Endothelial cell of hepatic sinusoid (primary cell): Measurements from ENCODE around the gene ZC3H13.

ENCODE experiments used
- in situ Hi-C: cut with HindIII; loops from 2 replicates; pipeline ENCODE4 v1.10.0; 2017; ENCODE audit warnings: low sequenced_read_pairs

The ZC3H13 gene

GRCh38 chr13:46071590-46072249 is 19.2 kb upstream of the ZC3H13 start:
- in situ Hi-C loops, result loop anchor here (5.0 kb wide), 1 partner anchor 49 kb away; no protein-coding TSS in a partner anchor

DNA sequence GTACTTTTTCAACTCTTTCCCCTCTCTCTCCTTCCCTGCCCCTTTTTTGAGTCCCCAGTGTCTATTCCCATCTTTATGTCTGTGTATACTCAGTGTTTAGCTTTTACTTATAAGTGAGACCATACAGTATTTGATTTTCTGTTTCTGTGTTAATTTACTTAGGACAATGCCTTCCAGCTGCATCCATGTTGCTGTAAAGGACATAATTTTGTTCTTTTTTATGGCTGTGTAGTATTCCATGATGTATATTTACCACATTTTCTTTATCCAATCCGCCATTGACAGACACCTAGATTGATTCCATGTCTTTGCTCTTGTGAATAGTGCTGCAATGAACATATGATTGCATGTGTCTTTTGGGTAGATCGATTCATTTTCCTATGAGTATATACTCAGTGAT is 10.7 kb upstream of the ZC3H13 start:
- in situ Hi-C loops, result no loop called here

- in situ Hi-C loops, result no loop called here
Measured at GRCh38 chr13:46062185-46062584, 9.6 kb upstream of the ZC3H13 start.

DNA sequence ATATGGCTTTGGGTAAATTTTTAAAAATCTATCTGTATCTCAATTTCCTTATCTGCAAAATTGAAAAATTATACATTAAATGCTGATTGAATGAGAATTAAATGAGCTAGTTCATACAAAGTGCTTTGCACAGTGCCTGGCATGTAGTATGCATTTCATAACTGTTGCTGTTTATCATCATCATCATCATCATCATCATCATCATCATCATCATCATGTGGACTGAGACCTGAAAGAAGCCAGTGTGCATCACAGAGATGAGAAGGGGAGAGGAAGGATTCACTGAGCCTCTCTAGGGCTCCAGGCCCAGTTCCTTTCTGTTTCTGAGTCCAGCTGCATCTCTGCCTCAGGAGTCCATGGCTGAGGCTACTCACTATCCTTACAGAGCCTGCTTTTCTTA is 6.9 kb upstream of the ZC3H13 start:
- in situ Hi-C loops, result no loop called here

GRCh38 chr13:46058268-46058667 is 5.7 kb upstream of the ZC3H13 start:
- in situ Hi-C loops, result no loop called here

- in situ Hi-C loops, result no loop called here
Measured at GRCh38 chr13:46057256-46058015, 4.9 kb upstream of the ZC3H13 start.

DNA sequence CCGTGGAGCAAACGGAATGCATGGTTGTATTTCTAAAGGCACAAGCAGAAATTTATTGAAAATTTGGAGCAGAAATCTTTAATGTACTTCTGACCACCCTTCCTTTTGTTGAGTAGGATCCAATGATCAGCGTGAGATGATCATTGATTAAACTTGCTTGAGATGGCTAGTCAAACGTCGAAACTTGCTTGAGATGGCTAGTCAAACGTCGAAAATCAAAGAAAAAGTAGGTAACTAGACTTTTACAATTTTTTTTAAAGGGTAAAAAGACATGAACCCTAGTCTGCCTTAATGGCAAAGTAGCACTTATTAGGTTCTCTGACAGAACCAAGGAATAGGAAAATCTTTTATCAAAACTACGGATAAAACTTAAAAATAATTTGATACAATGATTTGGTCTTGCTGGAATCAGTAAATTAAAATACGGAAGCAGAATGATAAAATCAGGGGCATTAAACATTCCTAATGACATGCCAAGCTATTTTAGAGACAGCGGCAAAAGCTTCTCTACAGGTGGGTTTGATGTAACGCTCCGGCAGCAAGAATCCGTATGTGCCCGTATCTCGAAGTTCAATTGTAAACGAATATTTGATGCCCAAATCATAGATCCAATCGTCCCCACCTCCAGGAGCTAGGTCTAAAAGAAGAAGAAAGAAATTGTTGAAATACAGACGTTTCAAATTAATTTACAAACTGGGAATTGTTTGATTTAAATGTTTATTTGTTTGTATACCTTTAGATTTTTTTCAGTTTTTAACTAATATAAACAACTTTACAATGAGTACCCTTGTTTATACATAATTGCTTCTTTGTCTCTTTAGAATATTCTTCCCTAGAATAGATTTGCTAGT is 841 bp upstream of the ZC3H13 start:
- in situ Hi-C loops, result loop anchor here (5.0 kb wide), 1 partner anchor 44 kb away; no protein-coding TSS in a partner anchor

GRCh38 chr13:46051968-46052318 is 603 bp downstream of the ZC3H13 start:
- in situ Hi-C loops, result loop anchor here (5.0 kb wide), 1 partner anchor 45 kb away; no protein-coding TSS in a partner anchor

DNA sequence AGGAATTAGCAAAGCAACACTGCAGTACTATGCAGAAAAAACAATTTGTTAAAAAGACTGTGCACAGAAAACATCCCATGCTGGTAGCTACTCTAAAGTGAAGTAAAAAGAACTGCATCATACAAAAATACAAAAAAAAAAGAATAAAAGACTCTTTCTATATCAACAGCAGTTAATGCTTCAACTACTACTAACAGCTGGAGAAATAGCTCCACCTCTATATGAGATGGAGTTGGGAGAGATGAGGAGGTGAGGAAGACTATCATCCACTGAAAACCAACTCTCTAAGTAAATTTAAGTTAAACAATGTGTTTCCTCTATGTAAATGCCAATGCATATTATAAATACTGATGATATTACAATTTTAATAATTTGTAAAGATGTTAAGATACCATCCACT is 1.8 kb downstream of the ZC3H13 start:
- in situ Hi-C loops, result loop anchor here (5.0 kb wide), 1 partner anchor 47 kb away; no protein-coding TSS in a partner anchor

DNA sequence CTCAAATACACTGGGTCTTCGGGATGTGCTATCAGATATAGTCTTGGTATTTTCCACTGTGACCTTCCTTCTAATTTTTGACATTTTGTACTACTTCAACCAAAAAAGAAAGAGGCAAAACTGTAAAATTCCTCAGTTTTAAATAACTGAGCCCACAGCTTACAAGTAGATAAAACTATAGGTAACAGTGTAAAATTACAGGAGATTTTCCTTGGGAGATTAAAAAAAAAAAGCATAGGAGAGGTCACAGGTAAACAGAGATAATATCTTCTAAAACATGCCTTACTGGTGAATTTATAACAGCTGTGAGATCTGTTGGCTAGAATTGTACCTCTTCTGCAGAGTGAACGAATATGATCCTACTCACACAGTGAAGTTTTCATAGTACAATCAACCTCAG is 7.1 kb downstream of the ZC3H13 start:
- in situ Hi-C loops, result no loop called here

DNA sequence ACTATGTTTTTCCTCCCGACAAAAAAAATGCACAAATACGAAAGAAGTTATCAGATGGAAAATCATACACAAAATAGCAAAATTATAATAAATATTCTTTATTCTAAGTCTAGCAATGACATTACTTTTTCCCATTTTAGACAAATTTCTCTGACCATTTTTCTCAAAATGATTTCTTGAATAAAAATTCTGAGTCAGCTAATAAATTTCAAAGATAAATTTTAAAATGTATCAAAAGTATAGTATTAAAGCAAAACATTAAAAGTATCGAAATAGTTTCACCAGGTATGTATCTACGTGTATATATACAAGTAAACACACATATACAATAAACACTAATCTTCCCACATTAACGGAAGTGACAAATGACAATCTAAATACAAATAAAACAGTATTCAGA is 8.9 kb downstream of the ZC3H13 start:
- in situ Hi-C loops, result no loop called here

GRCh38 chr13:46041419-46041839 is 11.1 kb downstream of the ZC3H13 start:
- in situ Hi-C loops, result no loop called here

DNA sequence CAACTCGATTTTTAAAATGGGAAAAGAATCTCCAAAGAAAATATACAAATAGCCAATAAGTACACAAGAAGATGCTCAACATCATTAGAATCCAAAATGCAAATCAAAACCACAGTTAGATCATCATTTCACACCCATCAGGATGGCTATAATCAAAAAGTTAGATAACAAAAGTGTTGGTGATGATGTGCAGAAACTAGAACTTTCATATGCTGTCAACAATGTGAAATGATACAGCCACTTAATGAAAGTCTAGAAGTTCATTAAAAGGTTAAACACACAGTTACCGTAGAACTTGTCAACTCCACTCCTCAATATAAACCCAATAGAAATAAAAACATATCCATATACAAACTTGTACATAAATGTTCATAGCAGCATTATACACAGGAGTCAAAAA is 11.8 kb downstream of the ZC3H13 start:
- in situ Hi-C loops, result no loop called here

- in situ Hi-C loops, result no loop called here
Measured at GRCh38 chr13:46039411-46040182, 12.9 kb downstream of the ZC3H13 start.

DNA sequence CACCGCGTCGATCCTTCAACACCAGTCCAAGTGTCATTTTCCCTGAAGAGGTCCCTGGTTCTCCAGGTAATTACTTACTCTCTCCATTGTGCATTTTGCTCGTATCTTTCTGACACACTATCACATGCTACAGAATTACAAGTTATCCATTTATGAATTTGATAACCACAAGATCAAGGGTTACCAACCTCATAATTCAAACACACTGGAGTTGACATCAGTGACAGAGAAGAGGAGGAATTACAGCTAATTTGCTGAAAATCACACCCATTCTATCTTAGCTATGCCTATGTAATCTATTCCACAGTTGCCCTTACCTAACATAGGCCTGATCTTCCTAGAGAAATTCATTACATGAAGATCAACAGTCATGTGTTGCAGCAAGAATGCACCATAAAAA is 14.2 kb downstream of the ZC3H13 start:
- in situ Hi-C loops, result no loop called here

DNA sequence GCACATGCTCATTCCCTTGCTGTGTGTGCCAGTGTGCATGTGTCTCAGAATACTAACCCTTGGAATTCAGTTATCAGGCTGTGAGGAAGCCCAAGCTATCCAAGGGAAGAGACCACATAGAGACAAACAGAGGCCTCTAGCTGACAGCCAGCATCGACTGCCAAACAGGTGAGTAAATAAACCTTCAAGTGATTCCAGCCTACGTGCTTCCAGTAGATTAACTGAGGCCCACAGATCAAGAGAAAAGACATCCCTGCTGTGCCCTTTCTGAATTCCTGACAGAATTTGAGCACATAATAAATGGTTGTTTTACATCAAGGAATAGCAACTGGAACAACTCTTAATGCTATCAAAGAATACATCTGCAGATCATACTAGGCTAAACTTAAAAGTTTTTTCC is 17.5 kb downstream of the ZC3H13 start:
- in situ Hi-C loops, result no loop called here

DNA sequence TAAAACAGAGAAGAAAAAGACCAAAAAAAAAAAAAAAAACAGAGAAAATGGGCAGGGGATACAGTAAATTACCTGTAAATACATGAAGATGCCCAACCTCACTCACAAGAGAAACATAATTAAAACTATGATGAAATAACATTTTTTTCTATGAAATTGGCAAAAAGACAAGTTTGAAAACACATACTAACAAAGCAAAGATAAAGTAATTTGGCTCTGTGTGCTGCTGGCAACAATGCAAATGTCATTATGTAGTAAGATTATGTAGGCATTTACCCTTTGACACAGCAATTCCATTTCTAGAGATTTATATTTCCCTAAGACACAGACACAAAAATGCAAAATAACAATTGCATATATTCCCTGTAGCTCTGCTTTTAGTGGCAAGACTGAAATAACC is 20.2 kb downstream of the ZC3H13 start:
- in situ Hi-C loops, result no loop called here

DNA sequence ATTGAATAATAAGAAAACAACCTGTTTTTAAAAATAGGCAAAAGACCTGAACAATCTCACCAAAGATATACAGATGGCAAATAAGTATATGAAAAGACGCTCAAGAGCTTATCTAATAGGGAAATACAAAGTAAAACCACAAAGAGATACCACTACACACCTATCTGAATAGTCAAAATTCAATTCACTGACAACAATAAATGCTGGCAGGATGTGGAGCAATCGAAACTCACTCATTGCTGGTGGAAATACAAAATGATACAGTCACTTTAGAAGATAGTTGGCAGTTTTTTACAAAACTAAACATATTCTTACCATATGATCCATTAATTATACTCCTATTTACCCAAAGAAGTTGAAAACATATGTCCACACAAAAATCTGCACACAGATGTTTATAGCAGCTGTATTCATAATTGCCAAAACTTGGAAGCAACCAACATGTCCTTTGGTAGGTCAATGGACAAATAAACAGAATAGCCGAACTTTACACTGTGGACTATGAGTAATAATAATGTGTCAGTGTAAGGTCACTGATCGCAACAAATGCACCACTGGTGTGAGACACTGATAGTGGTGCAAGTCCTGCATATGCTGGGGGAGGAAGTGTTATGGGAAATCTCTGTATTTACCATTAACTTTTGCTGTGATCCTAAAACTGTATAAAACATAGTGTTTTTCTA is 20.8 kb downstream of the ZC3H13 start:
- in situ Hi-C loops, result no loop called here

DNA sequence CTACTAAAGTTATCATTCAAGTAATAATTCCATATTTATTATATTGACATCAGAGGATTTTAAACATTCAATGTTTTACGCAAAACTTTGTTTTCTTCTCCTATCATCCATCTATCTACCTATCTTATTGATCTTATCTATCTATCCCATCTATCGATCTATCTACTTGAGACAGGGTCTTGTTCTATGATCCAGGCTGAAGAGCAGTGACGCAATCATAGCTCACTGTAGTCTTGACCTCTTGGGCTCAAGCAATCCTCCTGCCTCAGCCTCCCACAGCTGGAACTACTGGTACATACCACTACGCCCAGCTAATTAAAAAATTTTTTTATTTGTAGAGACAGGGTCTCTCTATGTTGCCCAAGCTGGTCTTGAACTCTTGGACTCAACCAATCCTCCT is 27.4 kb downstream of the ZC3H13 start:
- in situ Hi-C loops, result no loop called here

DNA sequence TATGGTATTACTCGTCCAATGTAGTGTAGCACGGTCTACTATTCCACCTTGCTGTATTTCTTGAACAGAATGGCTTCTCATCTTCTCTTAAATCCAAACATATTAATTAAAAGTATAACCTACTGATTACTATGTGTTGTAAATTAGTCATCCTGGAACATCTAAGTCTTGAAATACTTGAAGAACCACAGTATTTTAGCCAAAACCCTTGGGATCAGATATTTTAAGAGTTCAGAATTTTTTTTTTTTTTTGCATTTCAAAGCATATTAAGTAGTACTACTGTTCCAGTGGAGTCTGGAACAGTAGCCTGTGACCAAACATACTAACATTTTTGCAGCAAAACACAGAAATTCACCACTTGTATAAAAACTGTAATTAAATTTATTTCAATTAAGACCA is 30.1 kb downstream of the ZC3H13 start:
- in situ Hi-C loops, result loop anchor here (5.0 kb wide), 1 partner anchor 50 kb away; no protein-coding TSS in a partner anchor
